GM19395 (cell line): Measurements from ENCODE around the gene EOMES.
"Not testable (repeated sequence)": the region's sequence is repeated elsewhere in the genome, so short reads cannot be mapped to it uniquely, and the experiment has no call there.

ENCODE experiments used
- ATAC-seq: cut with Tn5 transposase; IDR thresholded peaks from one replicate; pipeline ENCODE4 v1.9.1; 2021; ENCODE audit warnings: mild to moderate bottlenecking, moderate library complexity; ENCODE audit not compliant: unreplicated experiment

Gene EOMES

DNA sequence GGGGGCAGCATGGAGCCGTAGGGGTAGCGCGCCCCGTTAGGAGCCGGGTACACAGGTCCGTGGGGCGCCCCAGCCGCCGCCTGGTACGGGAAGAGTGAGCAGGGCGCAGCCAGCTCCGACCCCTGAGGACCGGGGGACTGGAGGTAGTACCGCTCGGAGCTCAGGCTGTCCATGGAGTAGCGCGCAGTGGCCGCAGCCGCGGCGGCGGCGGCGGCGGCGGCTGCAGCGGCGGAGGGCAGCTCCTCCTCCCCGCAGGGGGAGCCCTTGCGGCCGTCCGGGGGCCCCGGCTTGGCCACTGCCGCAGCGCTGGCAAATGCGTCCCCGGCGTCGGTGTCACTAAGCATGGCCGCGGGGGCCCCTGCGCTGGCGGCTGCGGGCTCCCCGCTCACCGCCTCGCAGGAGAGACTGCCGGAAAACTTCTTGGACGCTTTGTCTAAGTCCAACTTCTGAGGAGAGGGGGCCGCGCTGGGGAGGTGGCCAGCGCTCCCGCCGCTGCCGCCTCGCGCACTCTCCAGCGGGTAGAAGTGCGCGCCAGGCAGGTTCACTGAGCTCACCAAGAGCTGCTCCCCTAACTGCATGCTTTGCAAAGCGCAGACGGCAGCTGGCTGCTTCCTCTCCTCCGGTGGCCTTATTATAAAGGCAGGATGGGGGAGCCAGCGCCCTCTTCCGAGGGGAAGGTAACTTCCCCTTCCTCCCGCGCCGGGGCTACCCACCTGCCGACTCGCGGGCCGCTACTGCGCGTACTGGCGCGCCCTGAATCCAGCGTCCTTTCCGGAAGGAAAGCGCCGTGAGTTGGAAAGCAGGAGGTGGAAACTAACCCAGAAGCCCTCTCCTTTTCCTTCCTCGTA lies at the start of gene EOMES:
EOMES (minus strand) TSS at position 607 of the 848 bp plus-strand sequence; CDS start at position 578, 29 bp downstream.
- ATAC-seq: peak; percentile 69

DNA sequence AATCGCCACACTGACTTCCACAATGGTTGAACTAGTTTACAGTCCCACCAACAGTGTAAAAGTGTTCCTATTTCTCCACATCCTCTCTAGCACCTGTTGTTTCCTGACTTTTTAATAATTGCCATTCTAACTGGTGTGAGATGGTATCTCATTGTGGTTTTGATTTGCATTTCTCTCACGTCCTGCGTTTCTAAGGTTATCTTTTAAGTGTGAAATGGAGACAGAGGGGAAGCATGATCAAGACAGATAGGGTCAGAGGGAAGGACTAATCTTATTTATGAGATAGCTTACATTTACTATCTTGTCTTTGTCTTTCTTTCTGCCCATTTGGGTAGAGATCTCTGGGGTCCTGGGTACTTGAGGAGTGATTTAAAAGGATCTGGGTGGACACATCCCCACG lies 48.3 kb upstream of the EOMES start:
- not testable (repeated sequence) for ATAC-seq

DNA sequence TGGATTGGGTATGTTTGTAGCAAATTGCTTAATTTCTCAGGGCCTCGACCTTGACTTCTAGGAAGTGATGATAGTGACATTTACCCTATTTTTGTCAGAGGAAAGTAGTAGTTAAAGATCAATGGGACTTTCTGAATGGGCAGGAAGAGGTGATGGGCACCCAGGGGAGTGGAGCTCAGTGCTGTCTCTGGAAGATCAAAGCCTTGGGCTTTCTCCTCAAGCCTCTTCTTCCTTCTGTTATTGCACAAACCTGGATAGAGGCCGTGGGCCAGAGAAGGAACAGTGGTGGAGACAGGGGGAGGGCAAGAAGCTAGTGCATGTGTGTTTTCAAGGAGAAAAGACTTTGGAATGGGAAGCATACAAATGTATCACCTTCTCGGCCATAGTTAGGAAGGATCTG lies 44.9 kb upstream of the EOMES start:
- ATAC-seq: no peak

DNA sequence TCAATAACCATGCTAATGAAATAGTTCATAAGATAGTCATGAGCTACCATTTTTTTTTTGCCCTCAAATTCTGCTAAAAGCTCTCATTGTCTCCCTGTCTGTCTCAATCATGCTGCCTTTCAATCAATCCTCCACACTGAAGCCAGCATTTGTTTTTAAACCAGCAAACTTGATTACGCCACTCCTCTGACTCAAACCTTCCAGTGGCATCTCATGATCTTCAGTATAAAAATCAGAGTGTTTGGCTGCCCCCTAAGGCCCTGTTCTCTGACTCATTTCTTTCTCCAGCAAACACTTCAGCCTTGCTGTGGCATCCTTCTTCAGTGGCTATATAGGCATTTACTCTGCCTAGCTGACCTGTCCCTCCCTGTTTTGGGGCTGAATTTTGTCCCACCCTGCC lies 36.0 kb upstream of the EOMES start:
- ATAC-seq: no peak

DNA sequence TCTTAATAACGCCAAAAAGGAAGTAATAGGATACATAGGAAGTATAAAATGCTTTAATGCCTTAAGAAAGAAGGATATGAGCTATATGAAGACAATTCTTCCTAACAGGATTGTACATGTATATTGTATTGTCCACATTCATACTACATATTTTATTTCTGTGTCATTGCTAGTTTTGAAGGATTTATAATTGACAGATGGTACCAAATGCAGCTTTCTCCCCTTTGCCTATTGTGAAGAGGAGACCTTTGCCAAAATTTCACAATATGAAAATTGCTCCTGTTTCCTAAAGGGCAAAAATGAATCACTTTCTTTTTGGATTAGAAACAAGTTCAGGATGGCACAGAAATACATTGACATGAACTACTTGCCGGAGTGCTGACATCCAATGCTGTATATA lies 34.8 kb upstream of the EOMES start:
- no peak for ATAC-seq

DNA sequence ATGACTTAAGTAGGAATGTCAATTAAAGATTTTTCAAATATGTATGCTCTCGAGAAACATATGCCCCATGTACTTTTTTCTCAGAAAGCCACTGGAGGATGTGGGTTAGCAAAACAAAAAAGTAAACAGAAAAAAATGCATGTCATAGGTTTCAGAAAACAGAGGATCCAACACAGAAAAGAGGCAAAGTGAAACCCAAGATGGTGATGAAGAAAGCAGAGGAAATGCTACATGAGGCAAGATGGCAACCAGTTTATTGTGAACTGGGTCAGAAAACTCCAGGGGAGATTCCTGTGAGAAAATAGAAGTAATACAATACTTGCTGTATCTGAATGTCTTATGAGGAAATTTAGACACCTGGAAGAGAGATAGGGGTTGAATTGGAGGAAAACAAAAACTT lies 30.8 kb upstream of the EOMES start:
- ATAC-seq: no peak

DNA sequence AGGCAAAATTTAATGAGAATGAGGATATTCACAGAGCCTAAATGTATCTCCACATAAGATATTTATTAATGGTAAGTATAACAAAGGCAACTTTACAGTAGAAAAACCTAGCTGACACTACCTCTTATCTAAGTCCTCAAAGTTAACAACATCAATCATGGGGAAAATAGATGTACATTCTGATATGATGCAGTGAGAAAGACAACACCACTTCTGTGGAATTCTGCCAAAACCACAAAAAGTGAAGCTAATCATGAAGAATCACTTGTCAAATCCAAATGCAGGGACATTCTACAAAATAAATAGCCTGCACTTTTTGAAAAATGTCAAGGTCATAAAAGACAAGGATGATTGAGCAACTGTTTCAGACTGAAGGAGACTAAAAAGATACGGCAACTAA lies 27.5 kb upstream of the EOMES start:
- ATAC-seq: no peak

DNA sequence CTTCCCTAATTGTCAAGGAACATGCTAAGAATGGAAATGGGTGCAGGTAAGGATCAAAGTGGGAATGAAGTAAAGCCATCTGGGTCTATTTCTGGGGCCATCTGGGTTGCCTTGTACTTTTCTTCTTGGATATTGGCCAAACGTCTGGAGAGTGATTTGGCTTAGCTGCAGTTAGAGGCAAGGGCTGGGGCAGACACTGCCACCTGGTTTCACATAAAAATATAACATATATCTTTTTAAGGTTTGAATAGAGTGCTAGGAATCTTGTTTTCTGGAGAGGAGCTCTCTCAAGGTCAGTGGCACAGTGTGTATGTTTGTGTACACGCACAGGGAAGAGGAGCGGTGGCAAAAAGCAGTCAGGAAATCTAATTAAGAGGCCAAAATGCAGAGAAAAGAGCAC lies 24.7 kb upstream of the EOMES start:
- no peak for ATAC-seq

DNA sequence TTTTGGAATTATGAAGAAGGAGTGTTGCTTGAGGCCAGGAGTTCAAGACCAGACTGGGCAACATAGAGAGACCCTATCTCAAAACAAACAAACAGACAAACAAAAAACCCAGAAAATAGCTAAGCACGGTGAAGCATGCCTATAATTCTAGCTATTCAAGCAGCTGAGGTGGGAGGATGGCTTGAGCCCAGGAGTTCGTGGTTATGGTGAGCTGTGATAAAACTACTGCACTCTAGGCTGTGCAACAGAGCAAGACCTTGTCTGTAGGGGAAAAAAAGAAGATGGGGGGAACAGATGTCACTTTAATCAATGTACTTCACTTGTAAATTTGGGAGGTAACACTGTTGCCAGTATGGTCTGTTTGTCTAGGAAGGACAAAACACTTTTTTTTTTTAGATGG lies 18.7 kb upstream of the EOMES start:
- ATAC-seq: no peak

DNA sequence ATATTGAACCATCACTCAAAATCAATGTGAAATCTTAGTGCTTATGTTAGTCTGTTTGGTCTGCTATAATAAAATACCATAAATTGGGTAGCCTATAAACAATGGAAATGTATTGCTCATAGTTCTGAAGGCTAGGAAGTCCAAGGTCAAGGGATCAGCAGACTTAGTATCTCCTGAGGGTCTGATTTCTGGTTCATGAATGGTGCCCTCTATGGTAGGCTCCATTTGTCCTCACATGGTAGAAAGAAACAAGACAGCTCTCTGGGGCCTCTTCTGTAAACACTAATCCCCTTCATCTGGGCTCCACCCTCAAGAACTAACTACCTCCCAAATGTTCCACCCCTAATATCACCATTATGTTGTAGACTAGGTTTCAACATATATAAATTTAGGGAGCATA lies 15.0 kb upstream of the EOMES start:
- ATAC-seq: no peak

DNA sequence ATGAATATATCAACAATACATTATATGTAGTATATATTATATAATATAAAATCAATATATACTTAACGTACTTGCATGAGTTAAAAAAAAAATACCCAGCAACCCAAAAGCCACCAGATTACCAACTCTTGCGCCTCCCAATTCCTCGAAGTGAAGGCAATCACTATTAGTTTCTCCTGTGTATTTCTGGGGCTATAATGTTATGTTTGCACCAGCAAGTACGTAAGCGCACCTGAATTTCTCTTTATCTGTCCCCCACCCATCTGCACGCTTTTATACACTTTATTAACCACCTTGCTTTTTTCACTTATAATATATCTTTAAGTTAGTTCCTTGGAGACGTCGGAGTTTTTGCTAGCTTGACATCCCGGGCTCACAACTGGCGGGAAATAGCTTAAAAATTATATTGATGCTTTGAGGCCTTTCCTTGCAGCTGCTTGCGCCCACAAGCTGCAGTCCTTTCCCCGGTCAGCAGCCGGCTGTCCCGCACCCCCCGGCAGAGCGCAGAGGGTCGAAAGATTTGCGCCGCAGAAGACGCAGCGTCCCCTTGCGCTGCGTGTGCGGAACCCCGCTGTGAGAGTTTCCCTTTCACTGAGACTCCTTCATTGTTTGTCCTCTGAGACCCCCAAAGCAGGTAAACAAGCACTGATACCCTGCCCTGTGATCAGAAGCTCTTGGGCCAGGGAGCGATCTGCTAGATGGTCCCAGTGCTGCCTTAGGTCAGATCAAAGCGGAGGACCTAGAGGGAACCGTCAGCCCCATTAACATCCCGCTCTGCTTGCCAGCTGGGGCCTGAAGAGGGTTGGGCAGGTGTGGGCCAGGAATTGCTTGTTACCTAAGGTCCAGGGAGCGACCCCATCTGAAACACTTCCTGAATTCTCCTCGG lies 8.9 kb upstream of the EOMES start:
- no peak for ATAC-seq

DNA sequence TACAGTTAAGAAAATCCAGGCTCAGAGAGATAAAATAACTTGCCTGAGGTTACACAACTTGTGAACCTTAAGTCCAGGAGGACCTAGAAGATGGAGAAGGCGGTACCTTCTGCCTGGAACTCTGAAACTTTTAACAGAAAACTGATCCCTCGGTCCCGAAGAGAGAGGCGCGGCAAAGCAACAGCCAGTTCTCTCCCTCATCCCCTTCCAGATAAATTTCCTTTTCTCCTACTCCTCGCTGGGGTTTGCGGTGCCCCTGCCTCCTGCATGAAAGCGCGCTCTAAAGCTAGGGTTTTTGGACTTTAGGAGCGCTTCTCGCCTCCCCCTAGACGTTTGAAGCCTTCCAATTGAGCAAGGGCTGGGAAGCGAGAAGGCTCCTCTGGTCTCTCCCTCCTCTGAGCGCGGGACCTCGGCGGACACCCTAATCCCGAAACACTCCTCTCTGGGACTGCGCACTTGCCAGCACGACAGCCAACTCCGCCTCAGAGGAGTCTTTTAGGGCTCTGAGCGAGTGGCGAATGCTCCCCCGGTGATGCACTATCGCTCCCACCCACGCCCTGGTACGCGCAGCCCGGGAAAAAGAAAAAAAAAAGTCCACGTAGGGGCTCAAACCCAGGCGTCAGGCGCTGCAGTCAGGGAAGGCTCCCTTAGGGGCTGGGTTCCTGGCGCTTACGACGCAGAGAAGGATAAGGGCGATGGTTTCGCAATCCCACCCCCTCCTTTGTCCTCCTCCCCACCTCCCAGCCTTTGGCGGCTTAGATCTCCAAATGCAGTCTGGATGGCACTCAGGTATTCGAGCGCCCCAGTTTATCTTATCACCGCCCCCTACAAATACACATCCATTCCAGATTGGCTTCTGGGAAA lies 7.9 kb upstream of the EOMES start:
- ATAC-seq: no peak

DNA sequence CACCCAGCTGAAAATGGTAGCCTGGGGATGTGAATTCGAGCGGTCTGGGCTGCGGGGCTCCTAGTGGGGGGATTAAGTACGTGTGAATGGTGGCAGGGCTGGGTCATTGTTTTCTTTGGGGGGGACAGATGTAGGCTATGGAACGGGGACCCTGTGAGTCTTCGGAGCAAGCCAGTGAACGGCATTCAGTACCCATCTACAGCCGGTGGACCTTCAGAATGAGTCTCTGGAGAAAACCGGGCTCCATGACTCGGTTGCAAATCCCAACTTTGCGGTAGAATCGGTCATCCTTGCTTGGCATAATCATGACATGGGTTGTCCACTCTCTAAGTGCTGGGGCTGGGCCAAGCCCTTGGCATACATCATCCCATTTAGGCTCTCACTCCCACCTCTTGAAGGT lies 7.2 kb upstream of the EOMES start:
- ATAC-seq: no peak

DNA sequence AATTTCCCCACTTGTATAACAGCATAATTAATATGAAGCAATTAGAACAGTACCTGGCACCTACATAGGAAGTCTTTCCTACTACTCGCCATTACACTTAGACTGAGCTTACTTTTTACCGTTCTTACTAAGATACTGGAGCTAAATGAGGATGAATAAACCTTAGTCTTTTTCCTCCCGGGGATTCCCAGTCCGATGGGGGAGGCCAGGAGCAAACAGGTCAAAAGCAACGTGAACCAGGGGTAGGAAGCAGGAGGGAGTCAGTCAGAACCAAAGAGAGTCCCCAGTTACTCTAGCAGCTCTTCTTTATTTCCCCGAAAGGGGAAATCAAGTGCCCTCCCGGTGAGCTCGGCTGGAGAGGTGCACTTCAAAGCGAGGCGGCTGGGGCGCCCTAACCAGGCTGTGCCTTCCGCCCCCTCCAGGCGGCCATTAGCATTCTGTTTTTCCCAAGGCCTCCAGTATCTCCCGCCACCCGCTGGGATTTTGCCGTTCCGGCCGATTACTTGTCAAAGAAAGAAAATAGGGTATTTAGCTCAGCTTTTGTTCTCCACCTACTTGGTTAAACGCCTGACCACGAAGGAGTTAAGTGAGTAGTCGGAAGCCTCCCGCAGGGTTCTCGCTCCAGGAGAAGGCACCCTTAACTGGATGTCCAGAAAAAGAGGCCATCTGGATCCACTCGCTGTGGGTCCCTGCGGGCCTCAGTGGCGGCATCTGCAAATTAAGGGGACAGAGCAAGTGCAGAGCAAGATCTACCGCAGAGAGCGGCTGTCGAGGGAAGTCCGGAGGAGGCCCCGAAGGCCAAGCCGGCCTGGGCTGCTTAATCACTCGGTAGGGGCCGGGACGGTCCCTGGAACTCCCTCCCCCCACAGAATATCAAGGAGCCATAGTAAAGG lies 6.3 kb upstream of the EOMES start:
- peak; percentile 60 for ATAC-seq

DNA sequence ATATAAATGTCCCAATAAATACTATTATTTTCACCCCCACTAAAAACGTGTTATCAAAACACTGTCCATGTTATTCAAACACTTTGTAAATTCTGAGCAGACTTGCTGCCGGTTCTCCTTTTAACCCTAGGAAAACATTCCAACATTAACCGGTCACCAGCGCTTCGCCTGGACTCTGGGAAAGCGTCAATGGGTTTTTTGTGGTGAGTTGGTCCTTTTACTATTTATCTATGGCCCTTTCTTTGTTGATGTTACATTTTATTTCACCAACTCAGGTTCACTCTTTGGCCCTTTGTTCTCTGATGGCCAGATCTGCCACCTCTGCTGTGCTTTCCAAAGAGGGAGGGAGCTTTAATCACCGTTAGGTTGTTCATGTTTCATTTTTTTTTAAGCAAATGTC lies 4.1 kb upstream of the EOMES start:
- no peak for ATAC-seq

DNA sequence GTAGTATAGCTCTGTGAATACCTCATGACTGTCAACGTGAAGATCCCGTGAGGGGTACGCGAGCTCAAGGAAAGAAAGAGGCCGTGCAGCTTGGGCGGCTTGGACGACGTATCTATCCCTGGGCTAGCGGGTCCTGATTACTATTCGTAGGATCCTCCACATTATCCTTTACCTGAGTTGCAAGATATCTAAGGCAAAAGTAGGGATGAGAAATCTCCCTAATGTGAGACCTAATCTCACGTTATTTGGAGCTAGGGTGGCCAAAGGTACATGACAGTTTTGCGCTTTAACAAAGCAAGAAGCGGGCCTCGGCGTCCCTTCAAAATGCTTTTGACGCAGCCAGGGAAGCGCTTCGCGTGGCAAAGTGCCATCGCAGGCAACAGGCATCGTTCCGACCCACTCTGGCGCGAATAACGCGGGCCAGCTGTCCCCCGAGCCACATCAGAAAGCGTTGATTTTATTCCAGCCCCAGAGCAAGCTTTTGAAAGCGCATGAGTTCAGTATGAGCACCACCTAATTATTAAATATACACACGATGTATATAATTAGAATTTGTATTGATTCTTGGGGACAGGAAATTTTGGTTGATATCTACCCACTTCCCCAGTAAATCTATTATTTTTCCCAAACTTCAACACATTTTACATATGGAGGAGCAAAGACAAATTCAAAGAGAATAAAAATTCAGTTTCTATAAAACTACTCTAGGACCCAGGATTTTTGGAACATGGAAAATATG lies 2.5 kb upstream of the EOMES start:
- no peak for ATAC-seq

DNA sequence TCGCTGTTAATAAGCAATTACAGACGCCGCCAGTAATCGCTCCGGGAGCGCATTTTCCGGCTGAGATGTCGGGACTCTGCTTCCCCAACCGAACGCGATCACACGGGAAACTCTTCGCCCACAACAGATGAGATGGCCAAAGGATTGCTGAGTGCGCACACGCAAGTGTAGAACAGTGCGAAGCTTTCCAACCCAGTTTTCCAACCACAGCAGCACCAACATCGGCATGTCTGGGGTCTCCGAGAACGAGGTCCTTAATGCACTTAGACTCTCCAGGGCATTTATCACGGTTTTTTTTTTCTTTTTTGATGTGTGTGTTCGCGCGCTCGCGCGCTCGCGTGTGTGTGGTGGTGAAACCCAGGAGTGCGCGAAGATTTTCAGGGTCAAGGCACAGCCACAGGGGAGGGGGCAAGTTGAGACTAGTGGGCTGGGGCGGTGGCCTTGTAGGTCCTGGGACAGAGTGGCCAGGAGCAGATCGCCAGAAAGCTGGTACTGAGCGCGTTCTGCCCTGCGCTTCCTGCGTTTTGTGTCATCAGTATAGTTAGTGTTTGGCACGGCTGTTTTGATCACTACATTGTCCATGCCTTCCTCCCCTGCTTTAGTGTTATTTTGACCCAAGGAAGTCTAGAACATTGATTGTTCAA lies 1.8 kb upstream of the EOMES start:
- no peak for ATAC-seq

DNA sequence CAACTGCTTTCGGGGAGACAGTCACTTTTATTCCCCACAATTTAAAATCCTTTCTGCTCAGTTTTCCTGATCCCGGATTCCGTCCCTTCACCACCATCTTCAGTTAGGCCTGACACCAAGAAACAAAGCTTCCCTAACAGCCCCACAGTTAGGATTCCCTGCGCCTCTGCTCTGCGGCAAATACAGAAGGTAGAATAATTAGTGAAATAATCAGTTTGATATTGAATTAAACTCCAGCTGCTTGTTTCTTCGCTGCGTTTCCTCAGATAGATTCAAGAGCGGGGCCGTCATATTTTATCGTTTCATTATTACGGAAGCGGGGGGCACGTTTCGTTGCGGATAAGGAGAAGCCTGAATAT lies 1.3 kb upstream of the EOMES start:
- ATAC-seq: no peak

DNA sequence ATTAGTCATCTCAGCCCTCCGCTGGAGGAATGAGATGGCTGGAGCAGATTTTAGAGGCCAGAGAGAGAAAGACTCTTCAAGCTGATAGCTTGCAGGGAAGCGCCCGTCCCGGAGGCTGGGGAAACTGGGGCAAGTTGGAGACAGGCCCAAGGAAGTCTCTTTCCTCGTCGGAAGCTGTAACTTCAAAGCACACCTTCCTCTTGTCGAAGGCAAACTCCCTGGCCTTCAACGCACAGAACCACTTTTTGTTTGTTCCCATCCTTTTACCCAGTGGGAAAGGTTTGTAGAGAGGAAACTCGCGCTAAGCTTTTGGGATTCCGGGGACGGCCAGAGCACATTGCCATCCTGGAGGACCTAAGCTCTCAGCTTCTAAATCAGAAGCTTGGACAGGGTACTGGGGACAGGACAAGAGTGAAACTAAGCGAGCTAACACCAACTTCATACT lies 900 bp upstream of the EOMES start:
- no peak for ATAC-seq
